ENCODE data around the gene ADAMTS6.
"Not testable (repeated sequence)": the region's sequence is repeated elsewhere in the genome, so short reads cannot be mapped to it uniquely, and the experiment has no call there.

ADAMTS6 gene

DNA sequence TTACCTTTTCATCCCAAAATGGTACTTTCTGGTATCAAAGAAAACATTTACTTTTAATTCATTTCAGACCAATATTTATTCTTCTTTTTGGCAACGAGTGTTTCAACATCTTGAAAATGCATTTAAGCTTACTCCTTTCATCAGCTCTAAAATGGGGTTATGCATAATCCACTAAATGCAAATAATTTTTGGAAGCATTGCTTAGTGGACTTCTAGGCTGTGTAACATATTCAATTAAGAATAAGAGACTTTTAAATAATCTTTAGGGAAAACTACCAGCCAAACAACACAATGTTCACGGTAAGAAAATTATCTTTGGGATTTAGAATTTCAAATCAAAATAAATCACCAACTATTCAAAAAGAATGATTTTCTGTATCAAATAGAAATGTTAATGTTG, 118.2 kb downstream of the ADAMTS6 start:
- no peak for DNase-seq (ENCODE audit: low read depth)

DNA sequence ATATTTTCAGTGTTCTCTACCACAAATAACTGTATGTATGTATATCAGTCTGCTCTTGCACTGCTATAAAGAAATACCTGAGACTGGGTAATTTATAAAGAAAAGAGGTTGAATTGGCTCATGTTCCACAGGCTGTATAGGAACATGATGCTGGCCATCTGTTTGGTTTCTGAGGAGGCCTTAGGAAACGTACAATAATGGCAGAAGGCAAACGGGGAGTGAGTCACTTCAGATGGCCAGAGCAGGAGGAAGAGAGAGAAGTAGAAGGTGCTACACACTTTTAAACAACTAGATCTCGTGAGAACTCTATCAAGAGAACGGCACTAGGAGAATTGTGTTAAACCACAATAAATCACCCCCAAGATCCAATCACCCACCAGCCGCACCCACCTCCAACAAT, 121.7 kb downstream of the ADAMTS6 start:
- DNase-seq (ENCODE audit: low read depth) = no peak

DNA sequence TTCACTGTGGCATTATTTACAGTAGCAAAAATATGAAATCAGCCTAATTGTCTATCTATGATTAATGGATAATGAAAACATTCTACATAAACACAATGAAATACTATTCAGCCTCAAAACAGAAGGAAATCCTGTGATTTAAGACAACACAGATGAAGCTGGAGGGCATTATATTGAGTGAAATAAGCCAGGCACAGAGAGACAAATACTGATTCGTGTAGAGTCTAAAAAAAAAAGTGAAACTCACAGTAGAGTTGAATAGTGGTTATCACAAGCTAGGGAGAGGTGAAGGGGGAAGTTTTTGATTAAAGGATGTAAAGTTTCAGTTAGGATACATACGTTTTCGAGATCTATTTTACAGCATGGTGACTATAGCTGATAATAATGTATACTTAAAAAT, 122.2 kb downstream of the ADAMTS6 start:
- no peak for DNase-seq (ENCODE audit: low read depth)

DNA sequence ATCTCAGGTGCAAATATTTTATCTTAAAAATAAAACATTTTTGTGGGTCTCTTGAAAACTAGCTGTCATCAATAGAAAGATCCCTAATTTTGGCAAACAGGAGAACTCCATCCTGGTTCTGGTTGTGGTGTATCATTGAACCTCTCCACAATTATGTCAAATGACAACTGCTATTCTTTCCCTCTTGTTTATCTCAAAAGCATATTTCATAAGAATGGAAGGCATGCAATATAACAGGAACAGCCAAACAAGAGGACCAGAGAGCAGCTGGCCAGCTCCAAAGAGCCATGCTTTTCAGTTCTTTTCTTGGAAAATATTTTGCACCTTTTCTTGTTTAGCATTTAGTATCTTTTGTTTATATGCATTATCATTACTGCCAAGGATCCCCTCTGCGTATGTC, 125.4 kb downstream of the ADAMTS6 start:
- no peak for DNase-seq (ENCODE audit: low read depth)

DNA sequence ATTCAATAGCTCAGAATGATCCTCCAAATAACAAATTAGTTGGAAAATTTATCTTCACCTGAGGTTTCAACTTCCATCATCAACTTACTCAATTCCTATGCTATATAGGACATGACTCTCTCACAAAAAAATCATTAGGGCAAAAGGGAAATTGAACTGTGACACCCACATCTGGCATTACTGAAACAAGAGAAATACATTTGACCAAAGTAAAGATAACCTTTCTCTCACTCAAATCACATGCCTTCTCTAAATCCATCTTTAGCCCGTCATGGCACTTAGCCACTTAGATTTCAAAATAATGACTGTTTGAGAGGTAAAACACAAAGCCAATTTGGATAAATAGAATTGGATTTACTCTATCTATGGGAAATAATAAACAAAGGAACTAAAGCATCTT, 126.4 kb downstream of the ADAMTS6 start:
- DNase-seq (ENCODE audit: low read depth) = no peak

DNA sequence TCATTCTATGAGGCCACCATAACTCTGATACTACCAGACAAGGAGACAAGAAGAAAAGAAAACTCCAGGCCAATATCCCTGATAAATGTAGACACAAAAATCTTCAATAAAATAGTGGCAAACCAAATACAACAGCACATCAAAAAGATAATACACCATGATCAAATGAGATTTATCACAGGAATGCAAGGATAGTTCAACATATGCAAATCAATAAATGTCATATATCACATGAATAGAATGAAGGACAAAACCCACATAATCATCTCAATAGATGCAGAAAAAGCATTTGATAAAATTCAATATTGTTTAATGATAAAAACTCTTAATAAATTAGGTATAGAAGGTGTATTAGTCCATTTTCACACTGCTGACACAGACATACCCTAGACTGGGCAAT, 139.9 kb downstream of the ADAMTS6 start:
- DNase-seq (ENCODE audit: low read depth) = no peak

DNA sequence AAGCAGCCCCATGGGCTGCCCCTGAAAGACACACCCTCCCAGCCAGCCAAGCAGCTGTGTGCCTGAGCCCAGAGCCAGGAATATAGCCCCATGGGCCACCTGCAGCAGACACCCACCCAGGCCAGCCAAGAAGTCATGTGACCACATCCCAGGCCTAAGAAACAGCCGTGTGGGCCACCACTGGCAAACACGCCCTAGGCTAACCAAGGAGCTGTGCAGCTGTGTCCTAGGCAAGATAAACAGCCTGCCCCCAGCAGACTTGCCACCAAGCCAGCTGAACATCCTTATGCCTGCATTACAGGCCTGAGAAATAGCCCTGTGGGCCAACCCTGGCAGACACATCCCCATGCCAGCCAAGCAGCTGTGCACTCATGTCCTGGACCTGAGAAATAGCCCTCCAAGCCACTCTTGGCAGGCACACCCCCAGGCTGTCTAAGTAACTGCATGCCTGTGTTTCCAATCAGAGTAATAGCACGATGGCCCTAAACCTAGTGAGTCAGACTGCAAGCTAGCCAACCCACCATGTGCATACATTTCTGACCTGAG, 143.0 kb downstream of the ADAMTS6 start:
- DNase-seq (ENCODE audit: low read depth) = no peak

DNA sequence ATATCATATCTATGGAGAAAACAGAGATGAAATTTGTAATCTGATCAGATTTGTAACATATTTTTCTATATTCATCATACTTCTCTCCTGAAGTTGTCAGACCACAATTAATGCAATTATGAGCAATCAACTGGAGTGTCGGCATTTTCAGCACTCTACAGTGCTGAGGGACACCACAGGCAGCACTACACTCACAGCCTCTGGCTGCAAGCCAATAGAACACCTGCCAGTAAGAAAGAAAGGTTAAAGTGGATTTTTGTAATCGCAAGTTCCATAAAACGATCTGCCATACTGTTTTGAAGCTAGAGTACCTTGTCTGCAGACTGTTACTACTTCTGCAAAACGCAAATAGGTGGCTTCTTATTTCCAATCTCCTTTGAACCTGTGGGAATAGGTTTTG, 147.6 kb downstream of the ADAMTS6 start:
- DNase-seq (ENCODE audit: low read depth) = no peak

DNA sequence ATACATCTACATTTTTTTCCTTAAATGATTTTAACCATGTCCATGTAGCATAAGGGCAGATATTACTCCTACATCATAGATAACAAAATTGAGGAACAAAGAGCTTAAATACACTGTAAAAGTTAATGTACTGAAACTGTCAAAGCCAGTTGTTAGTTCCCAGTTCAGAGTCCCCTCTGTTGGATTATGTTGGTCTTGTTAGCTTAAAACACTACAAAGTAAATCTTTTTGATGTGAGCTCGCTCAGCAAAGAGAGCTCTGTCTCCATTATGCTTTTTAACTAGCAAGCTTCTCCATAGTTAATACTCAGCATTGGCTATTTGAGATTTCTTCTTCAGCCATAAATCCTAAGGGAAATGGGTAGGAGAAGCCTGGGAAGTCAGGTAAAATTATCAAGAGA, 149.1 kb downstream of the ADAMTS6 start:
- DNase-seq (ENCODE audit: low read depth) = no peak

DNA sequence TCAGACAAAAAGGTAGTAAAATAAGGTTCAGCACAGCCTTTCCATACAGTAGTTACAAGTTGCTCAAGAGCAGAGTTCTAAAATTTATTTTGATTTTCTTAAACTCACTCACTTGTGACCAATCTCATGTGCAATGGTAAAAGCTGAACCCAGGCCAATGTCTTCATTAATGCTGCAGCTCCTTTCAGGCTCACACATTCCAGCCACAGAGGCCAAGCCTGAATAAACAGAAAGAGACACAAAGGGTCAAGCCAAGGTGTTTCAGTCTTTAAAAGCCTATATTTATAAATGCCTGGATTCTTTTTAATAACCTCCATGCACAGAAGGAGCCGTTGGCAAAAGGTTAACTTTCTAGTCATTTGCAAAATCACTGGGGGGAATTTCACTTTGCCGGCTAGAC, 152.5 kb downstream of the ADAMTS6 start:
- no peak for DNase-seq (ENCODE audit: low read depth)

DNA sequence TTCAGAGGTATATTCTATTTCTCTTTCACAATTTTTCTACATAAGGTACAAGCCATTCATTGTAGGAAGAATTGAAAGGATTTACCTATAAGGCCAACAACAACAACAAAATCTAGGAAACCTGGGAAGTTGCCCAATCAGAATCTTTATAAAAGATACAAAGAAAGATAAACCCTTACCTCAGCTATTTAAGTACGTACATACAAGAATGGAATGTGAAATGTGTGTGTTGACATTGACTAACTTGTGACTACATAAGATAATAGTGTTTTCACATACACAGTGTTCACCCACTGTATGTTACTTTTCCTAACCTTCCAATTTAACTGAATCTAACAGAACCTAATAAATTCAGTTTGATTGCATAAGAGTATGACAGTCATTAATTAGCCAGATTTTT, 154.1 kb downstream of the ADAMTS6 start:
- no peak for DNase-seq (ENCODE audit: low read depth)

DNA sequence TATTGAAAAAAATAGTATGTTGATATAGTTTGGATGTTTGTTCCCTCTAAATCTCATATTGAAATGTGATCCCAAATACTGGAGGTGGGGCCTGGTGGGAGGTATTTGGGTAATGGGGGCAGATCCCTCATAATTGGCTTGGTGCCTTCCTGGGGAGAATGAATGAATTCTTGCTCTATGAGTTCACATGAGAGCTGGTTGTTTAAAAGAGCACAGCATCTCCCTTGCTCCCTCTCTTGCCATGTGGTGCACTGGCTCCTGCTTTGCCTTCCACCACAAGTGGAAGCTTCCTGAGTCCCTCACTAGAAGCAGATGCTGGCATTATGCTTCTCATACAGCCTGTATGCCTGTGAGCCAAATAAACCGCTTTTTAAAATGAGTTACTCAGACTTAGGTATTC, 154.8 kb downstream of the ADAMTS6 start:
- DNase-seq (ENCODE audit: low read depth) = no peak

DNA sequence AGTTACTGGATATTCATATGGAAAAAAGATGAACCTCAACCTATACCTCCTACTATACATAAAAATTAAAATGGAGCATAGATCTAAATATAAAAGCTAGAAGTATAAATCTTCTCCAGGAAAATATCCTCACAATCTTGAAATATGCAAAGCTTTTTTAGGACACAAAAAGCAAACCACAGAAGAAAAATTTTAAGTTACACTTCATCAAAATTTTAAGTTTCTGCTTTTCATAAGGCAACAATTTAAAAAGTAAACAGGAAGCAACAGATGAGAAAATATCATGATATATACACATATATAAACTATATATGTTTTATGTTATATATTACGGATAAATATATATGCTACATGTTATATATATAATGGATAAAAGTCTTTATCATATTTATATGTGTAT, 157.5 kb downstream of the ADAMTS6 start:
- no peak for DNase-seq (ENCODE audit: low read depth)

DNA sequence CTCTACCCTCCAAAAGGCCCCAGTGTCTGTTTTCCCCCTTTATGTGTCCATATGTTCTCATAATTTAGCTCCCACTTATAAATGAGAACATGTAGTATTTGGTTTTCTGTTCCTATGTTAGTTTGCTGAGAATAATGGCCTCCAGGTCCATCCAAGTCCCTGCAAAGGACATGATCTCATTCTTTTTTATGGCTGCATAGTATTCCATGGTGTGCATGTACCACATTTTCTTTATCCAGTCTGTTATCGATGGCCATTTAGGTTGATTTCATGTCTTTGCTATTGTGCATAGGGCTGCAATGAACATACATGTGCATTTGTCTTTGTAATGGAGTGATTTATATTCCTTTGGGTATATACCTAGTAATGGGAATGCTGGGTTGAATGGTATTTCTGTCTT, 161.0 kb downstream of the ADAMTS6 start:
- DNase-seq (ENCODE audit: low read depth) = not testable (repeated sequence)

DNA sequence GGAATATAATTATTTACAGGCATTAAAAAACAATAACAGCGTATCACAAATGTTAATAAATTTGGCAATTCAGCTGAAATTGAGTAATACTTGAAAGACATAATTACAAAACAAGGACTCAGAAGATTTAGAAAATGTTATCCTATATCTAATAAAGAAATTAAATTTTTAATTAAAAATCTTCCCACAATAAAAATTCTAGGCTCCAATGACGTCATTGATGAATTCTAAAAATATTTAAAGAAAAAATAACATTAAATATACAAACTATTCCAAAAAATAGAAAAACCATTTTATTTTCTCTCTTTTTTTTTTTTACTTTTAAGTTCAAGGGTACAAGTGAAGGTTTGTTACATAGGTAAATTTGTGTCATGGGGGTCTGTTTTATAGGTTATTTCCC, 161.5 kb downstream of the ADAMTS6 start:
- no peak for DNase-seq (ENCODE audit: low read depth)

DNA sequence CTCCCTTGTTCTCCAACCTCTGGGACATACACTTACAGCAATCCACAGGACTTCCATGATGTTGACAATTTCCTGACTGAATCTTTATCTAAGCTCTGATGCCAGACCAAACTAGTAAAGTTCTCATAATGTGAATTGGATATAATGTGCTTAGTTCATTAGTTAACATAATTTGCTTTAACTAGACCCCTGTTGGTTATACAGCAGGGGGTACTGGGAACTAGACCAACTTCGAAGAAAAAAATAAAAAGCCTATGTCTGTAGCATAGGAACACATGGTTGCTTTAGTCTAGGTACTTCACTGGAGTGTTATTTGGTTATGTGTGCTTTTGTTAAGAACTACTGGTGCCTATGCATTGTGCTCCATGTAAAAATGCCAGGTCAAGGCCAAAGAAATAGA, 173.8 kb downstream of the ADAMTS6 start:
- no peak for DNase-seq (ENCODE audit: low read depth)

DNA sequence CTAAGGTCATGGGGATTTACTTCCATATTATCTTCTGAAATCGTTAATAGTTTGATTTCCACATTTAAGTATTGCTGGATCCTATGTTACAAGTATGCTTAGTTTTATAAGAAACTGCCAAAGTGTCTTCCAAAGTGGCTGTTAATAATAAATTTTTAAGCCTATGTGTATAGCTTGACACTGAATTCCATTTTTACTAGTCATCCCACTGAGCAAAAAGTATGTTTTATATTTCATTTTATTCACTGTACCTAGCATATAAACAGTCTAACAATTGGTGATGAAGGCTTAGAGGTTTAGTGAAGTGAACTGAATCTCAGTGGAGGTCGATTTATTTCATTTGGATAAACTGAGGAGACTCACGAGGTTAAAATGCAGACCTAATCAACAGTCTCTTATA, 174.6 kb downstream of the ADAMTS6 start:
- DNase-seq (ENCODE audit: low read depth) = no peak

DNA sequence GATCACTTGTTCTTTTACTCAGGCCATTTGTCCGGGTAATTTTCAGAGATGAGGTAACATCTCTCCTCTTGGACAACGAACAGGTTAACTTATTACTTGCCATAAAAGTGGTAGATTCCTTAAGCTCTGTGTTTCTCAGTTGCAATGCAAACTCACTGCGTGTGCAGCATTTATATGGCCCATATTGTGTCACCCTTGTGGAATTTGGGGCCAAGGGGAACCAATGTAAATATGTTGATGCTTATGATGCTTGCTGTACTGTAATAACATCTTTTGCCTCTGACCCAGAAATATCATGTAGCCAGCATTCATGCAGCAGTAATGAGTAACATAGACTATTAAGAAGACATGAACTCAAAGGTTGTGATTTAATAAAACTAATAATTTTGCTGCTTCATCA, 175.8 kb downstream of the ADAMTS6 start:
- DNase-seq (ENCODE audit: low read depth) = no peak

DNA sequence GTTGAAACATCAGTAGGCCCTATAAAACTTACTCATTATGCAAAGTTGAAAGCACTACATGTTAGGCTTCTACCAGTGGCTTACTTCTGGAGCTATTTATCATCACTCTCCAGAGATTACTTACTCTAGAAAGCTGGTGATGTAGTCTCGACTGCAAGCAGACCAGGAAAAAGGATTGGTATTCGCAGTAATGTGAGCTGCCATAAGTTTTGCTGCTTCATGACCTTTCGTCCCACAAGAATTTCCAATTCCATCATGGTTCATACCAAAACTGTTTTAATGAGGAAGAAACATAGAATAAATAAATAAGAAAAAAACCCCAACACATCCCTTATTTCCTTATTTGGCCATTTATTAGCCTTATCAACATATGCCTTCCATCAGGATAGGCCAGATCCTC, 181.9 kb downstream of the ADAMTS6 start:
- no peak for DNase-seq (ENCODE audit: low read depth)

DNA sequence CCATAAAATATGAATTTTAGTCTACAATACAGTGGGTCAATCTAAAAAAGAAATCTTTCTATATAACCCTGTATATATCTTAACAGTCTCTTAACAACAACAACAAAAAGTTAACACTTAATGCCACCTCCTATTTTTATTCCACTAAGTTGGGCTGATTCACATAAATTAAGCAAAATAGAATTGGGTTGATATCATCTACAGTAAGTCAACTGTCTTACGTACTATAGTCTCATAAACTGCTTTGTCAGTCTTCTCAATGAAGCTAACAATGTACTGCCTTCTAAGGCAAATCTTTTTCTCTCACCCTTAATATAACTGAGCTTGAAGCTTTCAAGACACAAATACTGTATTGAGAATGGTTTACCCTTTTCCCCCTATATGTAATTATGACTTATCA, 185.7 kb downstream of the ADAMTS6 start:
- no peak for DNase-seq (ENCODE audit: low read depth)

DNA sequence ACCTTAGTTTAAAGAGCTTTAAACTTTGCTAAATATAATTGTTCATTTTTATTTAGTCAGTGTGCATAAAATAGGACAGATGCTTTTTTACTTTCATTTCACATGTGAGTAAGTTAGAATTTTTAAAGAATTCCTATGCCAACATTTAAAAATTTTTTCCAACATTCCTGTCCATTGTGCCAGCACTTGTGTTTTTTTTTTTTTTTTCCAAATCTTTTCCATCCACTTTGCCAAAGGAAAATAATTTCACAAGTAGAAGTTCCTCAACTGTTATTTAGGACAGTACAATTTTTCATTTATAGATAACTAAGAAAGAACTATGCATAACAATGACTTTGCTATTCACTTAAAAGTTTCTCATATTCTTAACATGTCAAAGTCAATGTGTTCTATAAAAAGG, 189.5 kb downstream of the ADAMTS6 start:
- no peak for DNase-seq (ENCODE audit: low read depth)

DNA sequence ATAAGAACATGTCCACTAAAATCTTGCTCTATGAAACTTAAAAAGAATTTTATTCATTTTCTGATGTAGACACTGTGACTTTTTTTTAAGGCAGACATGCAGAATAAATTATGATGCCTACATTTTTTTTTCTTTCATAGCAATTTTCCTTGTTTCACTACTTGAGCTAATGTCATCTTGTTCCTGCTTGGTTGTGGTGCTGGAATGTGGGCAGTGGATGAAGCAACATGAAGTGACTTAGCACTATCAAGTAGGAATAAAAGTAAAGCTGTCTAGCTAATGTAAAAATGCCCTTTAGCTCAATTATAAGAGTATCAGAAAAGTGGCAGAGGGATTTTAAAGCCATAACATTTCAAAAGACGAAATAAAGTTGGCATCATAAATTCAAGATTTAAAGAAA, 191.0 kb downstream of the ADAMTS6 start:
- DNase-seq (ENCODE audit: low read depth) = no peak

DNA sequence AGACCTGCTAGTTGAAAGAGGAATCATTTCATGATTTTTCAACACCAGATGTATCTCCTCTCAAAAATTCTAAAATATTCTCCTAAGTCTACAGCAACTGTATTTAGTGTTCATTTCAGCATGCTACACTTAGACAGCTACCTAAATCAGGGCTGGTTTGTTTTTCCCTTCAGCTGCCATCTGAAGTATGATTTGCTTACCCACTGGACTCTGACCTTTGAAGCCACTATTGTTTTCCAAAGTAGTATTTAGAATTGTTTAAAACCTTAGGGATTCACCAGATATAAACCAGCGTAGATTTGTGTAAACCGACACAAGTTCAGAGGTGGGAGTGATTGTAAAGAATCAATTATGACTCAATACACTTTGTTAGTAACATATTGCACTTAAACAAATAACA, 193.1 kb downstream of the ADAMTS6 start:
- DNase-seq (ENCODE audit: low read depth) = no peak

DNA sequence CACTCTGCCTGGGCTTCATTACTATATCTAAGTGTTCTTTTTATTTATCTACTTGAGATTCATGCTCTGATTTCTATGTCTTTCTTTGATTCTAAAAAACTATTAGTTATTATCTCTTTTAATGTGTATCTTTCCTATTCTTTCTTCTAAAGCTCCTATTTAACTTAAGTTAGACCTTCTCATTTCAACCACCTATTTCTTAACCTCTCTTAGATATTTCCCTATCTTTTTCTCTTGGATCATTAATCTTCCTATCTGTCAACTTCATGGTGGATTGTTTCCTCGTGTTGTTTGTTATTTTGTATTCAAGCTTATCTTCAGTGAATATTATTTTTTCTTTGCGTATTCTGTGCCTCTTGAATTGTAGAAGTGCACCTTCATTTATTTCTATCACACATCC, 202.1 kb downstream of the ADAMTS6 start:
- no peak for DNase-seq (ENCODE audit: low read depth)

All from activated gamma-delta T cell treated with anti-CD3 and anti-CD28 coated beads, Interleukin-2, amount 50 U/mL, for 16 hours (primary cell).